HG03520 (cell line): ENCODE data around the gene LUZP1.

Source experiments
- ATAC-seq: cut with Tn5 transposase; IDR thresholded peaks from one replicate; pipeline ENCODE4 v1.9.1; 2021; ENCODE audit warnings: mild to moderate bottlenecking, moderate library complexity; ENCODE audit not compliant: unreplicated experiment

LUZP1 gene

DNA sequence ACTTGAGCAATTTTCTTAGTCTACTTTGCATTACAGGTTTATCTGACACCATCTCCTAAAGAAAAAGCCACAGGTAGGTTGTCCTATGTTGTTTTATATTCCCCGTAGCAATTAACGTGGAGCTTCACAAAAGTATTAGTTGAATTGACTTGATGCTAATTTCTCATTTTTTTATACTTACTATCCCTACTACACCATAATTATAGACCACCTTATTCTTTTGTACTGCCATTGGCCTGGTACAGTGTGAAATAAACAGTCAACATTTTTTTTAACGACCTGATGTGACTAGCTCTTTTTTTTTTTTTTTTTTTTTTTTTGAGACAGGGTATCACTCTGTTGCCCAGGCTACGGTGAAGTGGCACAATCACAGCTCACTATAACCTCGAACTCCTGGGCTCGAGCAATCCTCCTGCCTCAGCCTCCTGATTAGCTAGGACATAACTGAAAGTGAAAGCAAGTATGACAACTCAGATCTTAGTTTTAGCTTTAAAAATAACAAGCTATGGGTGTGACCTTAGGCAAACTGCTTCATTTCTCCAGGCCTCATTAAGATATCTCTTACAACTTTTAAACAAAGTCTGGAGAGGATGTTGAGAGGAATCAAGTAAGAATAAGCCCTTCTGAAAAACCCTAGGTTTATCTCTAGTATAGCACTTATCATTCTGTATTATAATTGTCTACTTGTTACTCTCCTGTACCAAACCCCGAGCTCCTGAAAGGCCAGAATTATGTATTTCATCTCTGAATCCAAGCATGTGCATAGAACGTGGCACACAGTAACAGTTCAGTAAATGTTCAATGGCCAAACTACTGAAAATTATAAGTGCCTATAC, 49.5 kb downstream of the LUZP1 start:
- no peak for ATAC-seq

DNA sequence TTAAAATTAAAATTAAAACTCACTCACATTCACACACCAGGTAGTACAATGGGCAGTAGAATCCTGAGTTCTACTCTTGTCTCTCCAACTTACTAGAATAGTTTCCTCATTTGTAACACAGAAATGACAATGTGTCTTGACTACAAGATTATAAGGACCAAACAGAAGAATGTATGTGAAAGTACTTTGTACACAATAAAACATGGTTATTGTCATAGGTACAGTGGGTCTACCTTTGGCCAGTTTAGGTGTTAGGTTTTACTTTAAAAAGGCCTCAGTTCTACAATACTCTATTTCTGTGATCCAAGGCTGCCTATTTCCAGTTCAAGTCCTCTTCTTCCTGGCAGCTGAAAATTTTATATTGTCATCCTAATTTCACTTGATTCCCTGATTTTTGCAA, 50.2 kb downstream of the LUZP1 start:
- no peak for ATAC-seq

DNA sequence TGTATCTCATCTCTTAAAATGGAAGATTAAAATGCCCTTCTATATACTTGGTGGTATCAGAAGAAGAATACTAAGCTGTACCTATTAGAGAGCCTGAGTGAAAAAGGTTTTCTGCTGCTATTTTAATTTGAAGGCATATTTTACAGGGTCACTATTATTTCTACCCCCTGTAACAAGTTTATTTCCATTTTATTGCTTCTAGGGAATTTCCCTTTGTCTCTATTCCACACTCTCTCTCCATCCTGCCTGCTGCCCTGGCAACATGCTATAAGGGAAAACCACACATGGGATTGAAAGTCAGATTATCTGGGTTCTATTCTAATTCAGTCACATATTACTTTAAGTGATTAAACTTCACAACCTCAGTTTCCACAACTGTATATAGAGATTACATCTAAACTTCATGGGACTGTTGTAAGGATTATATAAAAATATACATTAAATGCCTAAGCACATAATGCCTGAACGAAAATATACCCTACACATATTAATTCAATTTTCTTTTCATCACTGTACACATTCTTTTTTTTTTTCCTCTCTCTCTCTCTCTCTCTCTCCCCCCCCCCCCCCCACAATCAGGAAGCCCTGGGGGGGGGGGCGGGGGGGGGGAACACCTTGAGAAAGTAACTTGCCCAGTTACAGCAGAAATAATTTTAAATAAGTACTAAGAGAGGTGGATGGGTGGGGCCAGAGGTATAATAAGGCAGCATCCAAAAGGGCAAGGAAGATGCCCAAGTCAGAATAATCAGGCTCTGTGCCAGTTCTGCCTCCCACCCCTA, 51.5 kb downstream of the LUZP1 start:
- ATAC-seq = no peak

DNA sequence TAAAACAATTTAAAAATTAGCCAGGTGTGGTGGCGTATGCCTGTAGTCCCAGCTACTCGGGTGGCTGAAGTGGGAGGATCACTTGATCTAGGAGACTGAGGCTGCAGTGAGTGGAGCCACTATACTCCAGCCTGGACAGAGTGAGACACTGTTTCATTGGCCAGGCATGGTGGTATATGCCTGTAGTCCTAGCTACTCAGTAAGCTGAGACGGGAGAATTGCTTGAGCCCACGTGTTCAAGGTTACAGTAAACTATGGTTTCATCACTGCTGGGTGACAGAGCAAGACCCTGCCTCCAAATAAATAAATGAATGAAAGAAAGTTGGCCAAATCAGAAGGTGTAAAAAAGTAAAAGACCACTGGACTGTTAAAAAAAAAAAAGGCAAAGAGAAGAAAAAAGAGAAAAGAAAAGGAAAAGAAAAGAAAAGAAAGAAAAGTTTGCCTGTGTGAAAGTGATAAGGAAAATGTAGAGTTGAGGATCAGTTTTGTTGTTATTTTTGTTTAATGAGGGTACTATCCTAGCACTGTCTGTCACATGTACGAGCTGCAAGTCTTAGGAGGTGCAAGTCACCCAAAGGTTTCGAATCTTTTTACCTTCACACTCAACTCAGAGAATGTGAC, 52.3 kb downstream of the LUZP1 start:
- no peak for ATAC-seq

DNA sequence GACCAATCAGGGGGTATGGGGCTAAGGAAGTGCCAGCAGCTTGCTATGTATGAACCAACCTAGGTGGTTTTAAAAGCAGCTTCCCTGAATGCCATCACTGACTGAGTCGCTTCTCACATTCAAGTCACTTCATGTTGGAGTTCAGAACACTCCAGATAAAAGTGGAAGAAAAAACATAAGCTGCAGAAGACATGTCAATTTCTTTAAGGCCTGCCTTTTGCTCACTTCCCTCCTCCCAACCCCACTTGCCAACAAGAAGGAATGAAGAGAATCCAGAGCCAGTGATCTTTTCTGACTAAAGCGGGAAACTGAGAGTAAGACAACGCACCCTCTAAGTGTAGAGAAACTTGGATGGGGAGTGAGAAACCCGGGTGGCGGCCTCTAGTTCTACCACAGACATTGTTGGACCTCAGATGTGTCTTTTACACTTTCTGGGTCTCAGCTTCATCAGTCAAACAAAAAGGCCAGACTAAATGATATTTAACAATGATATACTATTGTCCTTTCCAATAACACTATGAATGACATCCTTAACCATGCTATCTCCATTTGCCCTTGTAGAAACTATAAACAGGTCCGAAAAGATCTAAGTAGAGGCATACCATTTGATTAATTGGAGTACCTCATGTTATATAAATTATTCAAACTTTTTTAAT, 54.1 kb downstream of the LUZP1 start:
- ATAC-seq = no peak

DNA sequence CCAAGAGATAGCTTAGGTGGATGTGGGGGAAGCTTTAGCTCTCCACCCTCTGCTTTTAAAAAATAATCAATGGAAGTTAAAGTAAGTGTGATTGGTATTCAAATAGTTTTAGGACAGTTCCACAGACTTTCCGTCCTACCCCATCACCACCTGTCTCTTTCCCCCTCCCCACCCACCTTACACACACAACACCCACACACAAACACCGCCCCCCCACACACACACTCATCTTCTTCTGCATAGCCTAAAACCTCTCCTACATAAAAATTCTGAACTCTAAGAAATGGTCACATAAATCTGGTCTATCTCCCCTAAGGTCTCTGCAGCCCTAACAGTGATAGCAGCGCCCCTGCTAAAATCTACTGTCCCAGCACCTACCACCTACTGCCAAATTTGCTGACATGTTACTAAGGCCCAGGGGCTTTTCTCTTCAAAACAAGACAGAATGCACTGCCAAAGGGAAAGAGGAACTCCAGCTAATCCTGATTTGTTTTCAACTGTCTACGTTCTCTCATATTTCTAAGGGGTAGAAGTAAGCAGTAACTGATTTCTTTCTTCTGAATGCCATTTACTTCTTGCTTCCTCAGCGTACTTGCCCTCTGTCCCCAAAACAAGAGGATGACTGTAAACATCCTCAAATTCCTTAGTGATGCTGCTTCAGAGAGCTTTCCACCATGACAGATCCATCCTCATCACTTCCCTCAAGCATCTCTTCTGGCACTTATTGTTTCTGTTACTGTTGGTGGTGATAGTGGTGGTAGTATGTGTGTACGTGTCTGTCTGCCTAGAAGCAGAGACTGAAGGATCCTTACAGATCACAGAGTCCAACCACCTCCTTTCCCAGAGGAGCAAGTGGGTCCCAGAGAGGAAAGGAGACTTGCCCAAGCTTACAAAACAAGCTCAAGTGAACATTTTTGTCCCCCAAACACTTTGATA, 56.8 kb downstream of the LUZP1 start:
- ATAC-seq = no peak

DNA sequence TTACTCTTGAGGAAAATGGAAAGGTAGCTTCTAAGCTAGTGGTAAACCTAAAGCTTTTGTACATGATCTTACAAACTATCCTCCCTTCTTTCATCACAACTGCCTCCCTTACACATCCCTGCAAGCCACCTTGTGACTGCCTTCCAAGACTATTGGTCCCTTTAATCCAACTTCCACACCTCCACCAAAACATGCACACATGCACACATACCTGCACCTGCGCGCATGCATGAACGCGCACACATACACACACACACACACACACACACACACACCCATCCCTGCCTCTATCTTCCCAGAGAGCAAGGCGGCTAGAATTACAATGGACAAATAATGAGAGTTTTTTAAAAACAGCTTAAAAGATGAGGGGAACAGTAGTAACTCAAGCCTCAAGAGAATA, 58.3 kb downstream of the LUZP1 start:
- no peak for ATAC-seq

DNA sequence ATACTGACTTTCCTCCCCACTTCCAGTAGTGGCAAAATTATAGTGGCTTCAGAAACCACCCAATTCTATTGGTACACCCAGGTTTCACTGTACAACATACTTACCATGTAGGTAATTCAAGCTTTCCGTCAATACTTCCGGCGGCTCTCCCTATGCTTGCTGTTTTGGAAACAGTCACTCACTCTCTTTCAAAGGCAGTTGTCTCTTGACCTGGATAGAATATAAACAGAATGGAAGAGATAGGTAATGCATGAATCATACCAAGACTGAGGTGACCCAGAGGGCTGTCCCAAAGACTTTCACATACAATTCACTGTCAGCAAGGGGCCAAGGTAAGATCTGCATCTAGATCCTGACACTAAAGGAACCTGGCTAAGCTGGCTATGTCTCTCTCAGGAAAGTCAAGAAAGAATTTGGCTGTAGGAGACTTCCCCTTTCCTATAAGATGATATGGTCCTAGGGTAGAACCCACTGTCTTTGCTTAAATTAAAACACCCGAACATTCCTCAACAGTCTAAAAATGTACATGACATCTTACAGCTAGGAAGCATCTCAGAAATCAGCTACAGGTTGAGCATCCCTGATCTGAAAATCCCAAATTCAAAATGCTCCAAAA, 59.6 kb downstream of the LUZP1 start:
- ATAC-seq = no peak

DNA sequence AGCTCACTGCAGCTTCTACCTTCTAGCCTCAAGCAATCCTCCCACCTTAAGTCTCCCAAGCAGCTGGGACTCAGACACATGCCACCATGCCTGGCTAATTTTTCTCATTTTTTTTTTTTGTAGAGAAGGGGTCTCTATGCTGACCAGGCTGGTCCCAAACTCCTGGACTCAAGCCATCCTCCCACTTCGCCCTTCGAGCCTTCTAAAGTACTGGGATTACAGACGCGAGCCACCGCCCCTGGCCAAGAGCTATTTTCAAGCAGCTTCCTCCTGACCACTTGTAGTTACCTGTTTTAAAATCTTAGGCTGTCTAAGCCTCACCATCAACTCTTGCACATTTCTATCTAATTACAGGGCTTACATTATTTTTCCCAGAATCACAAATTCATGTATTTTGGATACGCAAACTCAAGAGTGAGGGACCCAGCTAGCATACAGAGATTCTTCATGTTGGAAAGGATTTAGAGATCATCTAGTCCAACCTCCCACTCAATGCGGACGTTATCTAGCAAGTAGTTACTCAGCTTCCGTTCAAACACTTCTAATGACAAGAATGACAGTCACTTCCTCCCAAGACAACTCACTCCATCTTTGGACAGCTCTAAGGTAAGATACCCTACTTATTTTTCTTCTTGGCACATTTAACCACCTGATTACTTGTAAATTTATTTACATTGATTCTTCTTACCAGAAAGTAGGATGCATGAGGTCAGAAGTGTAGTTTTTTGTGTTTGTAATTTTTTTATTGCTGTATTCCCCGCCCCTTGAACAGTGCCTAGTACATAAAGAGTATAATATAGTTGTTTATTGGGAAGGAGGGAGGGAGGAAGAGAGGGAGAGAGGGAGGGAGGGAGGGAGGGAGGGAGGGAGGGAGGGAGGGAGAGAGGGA, 65.4 kb downstream of the LUZP1 start:
- no peak for ATAC-seq

DNA sequence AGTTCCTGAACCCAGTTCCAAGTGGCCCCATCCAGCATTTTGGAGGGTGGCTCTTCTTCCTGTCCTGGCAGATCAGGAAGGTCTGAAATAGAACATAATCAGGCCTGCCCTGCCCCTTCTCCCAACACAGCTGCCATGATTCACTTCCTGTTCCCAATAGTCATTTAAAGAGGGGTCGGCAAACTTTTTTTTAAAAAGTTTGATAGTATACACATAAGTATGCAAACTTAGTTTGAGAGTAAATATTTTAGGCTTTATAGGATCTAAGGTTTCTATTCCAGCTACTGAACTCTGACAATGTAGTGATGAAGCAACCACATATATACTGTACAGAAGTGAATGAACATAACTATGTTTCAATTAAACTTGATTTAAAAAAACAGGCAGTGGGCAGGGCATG, 66.4 kb downstream of the LUZP1 start:
- ATAC-seq = no peak

DNA sequence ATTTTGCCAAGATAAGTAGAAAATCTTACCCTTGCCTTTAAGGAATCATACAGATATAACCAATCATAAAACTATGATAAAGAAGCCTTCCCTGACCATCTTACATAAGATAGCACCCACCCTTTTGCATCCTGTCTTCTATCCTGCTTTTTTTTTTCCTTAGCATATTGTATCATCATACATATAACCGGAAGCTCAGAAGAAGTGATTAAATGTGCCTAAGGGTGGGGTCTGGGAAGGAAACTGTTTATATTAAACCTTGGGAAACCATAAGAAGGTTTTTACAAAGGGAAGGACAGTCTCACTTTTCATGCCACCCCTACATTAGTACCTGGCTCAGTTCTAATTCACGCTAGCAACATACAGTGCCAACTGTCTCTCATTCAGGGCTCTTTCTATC, 66.8 kb downstream of the LUZP1 start:
- ATAC-seq = no peak

DNA sequence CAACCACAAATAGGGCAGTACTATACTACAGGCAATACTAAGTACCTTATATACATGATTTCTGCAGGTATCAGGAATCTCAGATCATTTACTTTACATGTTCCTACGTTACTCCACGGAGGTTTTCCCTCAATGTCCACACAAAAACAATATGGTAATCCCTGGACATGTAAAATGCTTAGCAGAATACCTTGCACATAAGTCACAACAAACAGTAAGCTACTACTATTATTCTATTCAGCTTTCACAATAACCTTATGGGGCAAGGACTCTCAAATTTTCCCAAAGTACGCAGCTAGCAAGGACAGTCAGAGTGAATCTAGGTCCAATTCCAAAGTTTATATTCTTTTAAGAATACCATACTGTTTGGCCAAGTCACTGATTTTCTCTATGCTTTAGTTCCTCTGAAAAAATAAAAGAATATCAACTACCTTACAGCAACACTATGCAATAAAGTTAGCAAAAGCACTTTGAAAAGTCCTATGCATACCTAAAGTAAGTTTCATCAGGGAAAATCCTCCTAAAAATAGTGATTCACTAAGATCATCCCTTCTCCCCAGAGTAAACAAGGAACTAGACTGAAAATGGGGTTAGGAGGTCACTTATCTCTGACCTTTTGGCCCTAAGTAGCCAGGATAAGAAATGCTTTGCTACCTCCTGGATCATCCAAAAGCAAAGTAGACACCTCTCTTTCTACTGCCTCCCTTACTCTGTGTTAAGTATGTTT, 67.4 kb downstream of the LUZP1 start:
- no peak for ATAC-seq

DNA sequence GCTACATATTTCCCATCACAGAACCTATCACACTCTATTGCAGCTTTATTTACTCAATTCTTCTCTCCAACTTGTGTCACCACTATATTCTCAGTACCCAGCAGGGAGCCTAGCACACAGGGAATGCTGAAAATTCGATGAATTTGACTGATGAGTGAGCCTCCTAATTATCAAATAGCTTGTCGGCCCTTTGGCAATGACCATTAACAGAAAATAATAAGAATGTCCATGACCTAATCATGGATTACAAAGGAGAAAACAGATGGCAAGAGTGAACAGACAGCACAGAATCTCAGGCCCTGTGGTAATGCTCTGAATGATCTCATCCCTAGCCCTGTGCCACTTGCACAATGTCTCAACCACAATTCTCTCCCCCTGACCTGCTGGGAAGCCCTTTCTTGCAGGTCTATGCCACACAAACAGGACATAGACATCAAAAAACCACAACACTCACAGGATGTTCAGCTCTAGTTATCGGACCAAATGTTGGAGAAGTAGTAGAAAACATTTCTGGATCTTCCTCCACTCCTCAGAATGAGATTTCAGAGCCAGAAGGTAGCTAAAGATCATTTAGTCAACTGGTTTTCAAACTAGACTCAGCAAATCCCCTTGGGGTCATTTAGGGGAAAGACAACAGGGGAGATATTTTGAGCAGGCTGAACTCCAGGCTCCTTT, 68.4 kb downstream of the LUZP1 start:
- no peak for ATAC-seq

DNA sequence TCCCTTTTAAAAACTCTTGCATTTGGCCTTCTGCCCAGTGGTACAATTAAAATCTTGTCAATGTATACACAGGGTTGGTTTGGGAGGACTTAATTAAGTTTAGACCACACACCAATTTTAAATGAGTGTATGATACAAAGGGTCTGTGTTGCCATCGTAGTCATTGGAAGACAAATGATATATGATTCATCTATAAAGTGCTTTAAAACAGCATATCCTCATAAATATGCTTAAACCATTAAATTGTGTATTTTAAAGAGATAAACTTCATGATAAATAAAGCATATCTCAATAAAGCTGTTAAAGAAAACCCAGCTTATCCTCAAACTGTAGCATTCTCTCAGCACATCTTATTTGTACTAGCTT, 69.5 kb downstream of the LUZP1 start:
- no peak for ATAC-seq

DNA sequence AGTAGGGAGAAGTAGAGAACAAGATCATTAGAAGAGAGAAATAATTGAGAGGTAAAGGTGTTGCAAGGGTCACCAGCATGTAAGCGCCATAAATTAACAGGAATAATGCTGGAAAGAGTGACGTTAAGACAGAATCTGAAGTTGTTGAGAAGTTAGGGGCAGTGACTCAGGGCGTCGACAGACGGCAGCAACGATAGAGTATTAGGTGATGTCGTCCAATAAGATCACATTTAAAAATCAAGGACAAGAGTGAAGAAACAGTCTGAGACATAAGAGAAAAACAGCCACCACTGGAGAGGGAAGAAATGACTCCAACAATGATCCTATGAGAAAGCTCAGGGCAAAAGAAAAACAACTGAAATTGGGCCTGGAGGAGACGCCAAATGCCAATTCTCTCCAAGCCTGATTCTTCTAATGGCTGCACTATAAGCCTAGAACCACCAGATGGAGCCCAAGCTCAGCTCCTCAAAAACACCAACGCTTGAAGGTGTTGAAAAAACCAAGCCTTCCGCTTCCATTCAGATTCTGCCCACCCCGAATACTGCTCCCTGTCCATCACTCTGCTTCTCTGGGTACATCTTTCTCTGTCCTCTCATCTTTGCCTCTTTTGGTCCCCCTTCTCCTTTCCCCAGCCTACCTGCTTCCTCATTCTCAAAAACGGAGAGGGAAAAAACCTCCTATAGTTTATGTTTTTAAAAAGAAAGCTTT, 70.0 kb downstream of the LUZP1 start:
- ATAC-seq = no peak

DNA sequence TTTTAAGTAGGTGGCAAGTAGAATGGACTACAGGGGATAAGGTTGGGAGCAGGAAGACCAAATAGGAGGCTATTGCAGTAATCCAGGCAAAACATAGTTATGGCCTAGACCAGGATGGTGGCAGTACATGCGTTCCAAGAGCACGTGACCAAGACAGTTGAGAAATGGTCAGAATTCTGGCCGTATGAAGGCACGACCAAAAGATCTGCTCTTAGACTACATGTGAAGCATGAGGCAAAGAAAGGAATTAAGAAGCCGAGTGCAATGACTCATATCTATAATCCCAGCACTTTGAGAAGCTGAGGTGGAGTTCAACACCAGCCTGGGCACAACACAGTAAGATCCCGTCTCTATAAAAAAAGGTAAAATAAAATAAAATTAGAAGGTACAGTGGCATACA, 71.3 kb downstream of the LUZP1 start:
- ATAC-seq = no peak

DNA sequence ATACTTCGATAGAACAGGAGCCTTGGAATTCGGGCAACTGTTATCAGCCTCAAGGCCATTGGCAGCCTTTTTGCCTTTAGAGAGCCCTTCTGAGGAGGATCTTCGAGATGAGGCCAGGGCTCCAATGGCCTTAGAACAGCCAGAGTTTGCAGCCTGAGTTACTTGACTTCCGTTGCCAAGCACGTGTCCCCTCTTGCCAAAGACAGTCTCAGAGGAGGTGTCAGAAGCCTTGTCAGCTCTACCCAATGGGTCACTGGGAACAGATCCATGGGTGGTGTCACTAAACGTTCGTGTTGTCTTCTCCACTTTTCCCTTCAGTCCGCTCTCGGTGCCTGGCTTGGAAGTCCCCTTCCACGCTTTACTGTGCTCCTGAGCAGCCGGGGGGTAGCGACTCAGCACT, 76.2 kb downstream of the LUZP1 start:
- ATAC-seq = no peak
